ENCODE measurements around the gene GNL3.

- no peak for TF ChIP-seq HMGXB4 (CRISPR knock-in tag; IDR thresholded peaks at IDR 0.05; ENCODE audit: borderline replicate concordance)
- no peak for TF ChIP-seq TP53 (CRISPR knock-in tag; IDR thresholded peaks at IDR 0.05)
- no peak for TF ChIP-seq MYC (IDR thresholded peaks at IDR 0.05; ENCODE audit: borderline replicate concordance, low read length)
- no peak for TF ChIP-seq HOXB5 (CRISPR knock-in tag; IDR thresholded peaks at IDR 0.05)
- no peak for TF ChIP-seq REST (IDR thresholded peaks at IDR 0.05)
- no peak for TF ChIP-seq ZSCAN20 (CRISPR knock-in tag; IDR thresholded peaks at IDR 0.05)
- no peak for TF ChIP-seq POLR2A (IDR thresholded peaks at IDR 0.05; ENCODE audit: low read length)
- no peak for TF ChIP-seq JUNB (IDR thresholded peaks at IDR 0.05)
- no peak for TF ChIP-seq MAZ (IDR thresholded peaks at IDR 0.05; ENCODE audit: borderline replicate concordance, low read depth, low read length)
- no peak for TF ChIP-seq CBX2 (IDR thresholded peaks at IDR 0.05; ENCODE audit: borderline replicate concordance, low read depth)
- TF ChIP-seq POLR2AphosphoS2 (conservative IDR thresholded peaks at IDR 0.05; ENCODE audit: low read length): no peak
Measured at GRCh38 chr3:52670621-52671521, 15.0 kb upstream of the GNL3 start.

Measured in A549 (cell line).